ENCODE results near the gene EVPL.

The EVPL gene

GRCh38 chr17:76033139-76033538 is 6.0 kb upstream of the EVPL start:
- H3K27me3 ChIP-seq (ENCODE audit: control insufficient read depth in 1 of 2, insufficient read depth in 2 of 2, low read length in 2 of 2): peaks cover 0 to 3% of the 10 kb centered on the region in 2 donors
- H3K4me1 ChIP-seq (ENCODE audit: control insufficient read depth in 1 of 2, insufficient read depth in 2 of 2, low read length in 2 of 2): peaks cover 13 to 21% of the 10 kb centered on the region in 2 donors
- H3K36me3 ChIP-seq (ENCODE audit: control insufficient read depth in 1 of 2, insufficient read depth in 2 of 2, low read length in 2 of 2): peaks cover 1 to 6% of the 10 kb centered on the region in 2 donors
- H3K9me3 ChIP-seq (ENCODE audit: control insufficient read depth in 1 of 2, low read length in 2 of 2): no peaks in the 10 kb centered on the region
- H3K27ac ChIP-seq (ENCODE audit: low read depth, low read length): no peak overlapping the region
- H3K9ac ChIP-seq (ENCODE audit: low read depth in 1 of 2, low read length in 2 of 2): no peak overlapping the region
- H3K4me3 ChIP-seq (ENCODE audit: low read depth in 1 of 2, low read length in 2 of 2): no peak overlapping the region

- H3K36me3 ChIP-seq (ENCODE audit: control insufficient read depth in 1 of 2, insufficient read depth in 2 of 2, low read length in 2 of 2): peaks cover 0 to 4% of the 10 kb centered on the region in 2 donors
- H3K4me3 ChIP-seq (ENCODE audit: low read depth in 1 of 2, low read length in 2 of 2): no peak overlapping the region
- H3K9ac ChIP-seq (ENCODE audit: low read depth in 1 of 2, low read length in 2 of 2): no peak overlapping the region
- no peaks in the 10 kb centered on the region for H3K9me3 ChIP-seq (ENCODE audit: control insufficient read depth in 1 of 2, low read length in 2 of 2)
- H3K4me1 ChIP-seq (ENCODE audit: control insufficient read depth in 1 of 2, insufficient read depth in 2 of 2, low read length in 2 of 2): peaks cover 13 to 23% of the 10 kb centered on the region in 2 donors
- peaks cover 0 to 3% of the 10 kb centered on the region in 2 donors for H3K27me3 ChIP-seq (ENCODE audit: control insufficient read depth in 1 of 2, insufficient read depth in 2 of 2, low read length in 2 of 2)
- H3K27ac ChIP-seq (ENCODE audit: low read depth, low read length): no peak overlapping the region
Observed at GRCh38 chr17:76032780-76033108, 5.6 kb upstream of the EVPL start.

- Histone ChIP-seq H3K4me3 (ENCODE audit: low read depth in 1 of 2, low read length in 2 of 2) (no peak overlapping the region), H3K27ac (ENCODE audit: low read depth, low read length) (no peak overlapping the region), H3K36me3 (ENCODE audit: control insufficient read depth in 1 of 2, insufficient read depth in 2 of 2, low read length in 2 of 2) (peaks cover 0 to 4% of the 10 kb centered on the region in 2 donors), H3K9ac (ENCODE audit: low read depth in 1 of 2, low read length in 2 of 2) (no peak overlapping the region), H3K9me3 (ENCODE audit: control insufficient read depth in 1 of 2, low read length in 2 of 2) (no peaks in the 10 kb centered on the region), H3K4me1 (ENCODE audit: control insufficient read depth in 1 of 2, insufficient read depth in 2 of 2, low read length in 2 of 2) (peaks cover 13 to 27% of the 10 kb centered on the region in 2 donors), H3K27me3 (ENCODE audit: control insufficient read depth in 1 of 2, insufficient read depth in 2 of 2, low read length in 2 of 2) (peaks cover 0 to 3% of the 10 kb centered on the region in 2 donors)
Observed at GRCh38 chr17:76032073-76032779, 5.1 kb upstream of the EVPL start.

- H3K4me3 ChIP-seq (ENCODE audit: low read depth in 1 of 2, low read length in 2 of 2): peak overlapping the region; percentile 52 to 58
- H3K27ac ChIP-seq (ENCODE audit: low read depth, low read length): peak overlapping the region; percentile 20
- H3K4me1 ChIP-seq (ENCODE audit: control insufficient read depth in 1 of 2, insufficient read depth in 2 of 2, low read length in 2 of 2): peaks cover 5 to 32% of the 10 kb centered on the region in 2 donors
- peaks cover 0 to 3% of the 10 kb centered on the region in 2 donors for H3K27me3 ChIP-seq (ENCODE audit: control insufficient read depth in 1 of 2, insufficient read depth in 2 of 2, low read length in 2 of 2)
- H3K9me3 ChIP-seq (ENCODE audit: control insufficient read depth in 1 of 2, low read length in 2 of 2): no peaks in the 10 kb centered on the region
- H3K36me3 ChIP-seq (ENCODE audit: control insufficient read depth in 1 of 2, insufficient read depth in 2 of 2, low read length in 2 of 2): peaks cover 0 to 9% of the 10 kb centered on the region in 2 donors
- H3K9ac ChIP-seq (ENCODE audit: low read depth in 1 of 2, low read length in 2 of 2): peak overlapping the region in 1 of 2 donors; percentile 63
Observed at GRCh38 chr17:76026714-76027158, 370 bp downstream of the EVPL start.

GRCh38 chr17:76025294-76025693 is 1.8 kb downstream of the EVPL start:
- H3K4me3 ChIP-seq (ENCODE audit: low read depth in 1 of 2, low read length in 2 of 2): peak overlapping the region in 1 of 2 donors; percentile 28
- H3K27me3 ChIP-seq (ENCODE audit: control insufficient read depth in 1 of 2, insufficient read depth in 2 of 2, low read length in 2 of 2): peaks cover 0 to 3% of the 10 kb centered on the region in 2 donors
- H3K4me1 ChIP-seq (ENCODE audit: control insufficient read depth in 1 of 2, insufficient read depth in 2 of 2, low read length in 2 of 2): peaks cover 5 to 32% of the 10 kb centered on the region in 2 donors
- H3K27ac ChIP-seq (ENCODE audit: low read depth, low read length): no peak overlapping the region
- no peaks in the 10 kb centered on the region for H3K9me3 ChIP-seq (ENCODE audit: control insufficient read depth in 1 of 2, low read length in 2 of 2)
- H3K36me3 ChIP-seq (ENCODE audit: control insufficient read depth in 1 of 2, insufficient read depth in 2 of 2, low read length in 2 of 2): peaks cover 0 to 9% of the 10 kb centered on the region in 2 donors
- H3K9ac ChIP-seq (ENCODE audit: low read depth in 1 of 2, low read length in 2 of 2): no peak overlapping the region

GRCh38 chr17:76024353-76024752 is 2.8 kb downstream of the EVPL start:
- Histone ChIP-seq H3K27me3 (ENCODE audit: control insufficient read depth in 1 of 2, insufficient read depth in 2 of 2, low read length in 2 of 2) (peaks cover 0 to under 1% of the 10 kb centered on the region in 2 donors), H3K9me3 (ENCODE audit: control insufficient read depth in 1 of 2, low read length in 2 of 2) (no peaks in the 10 kb centered on the region), H3K4me3 (ENCODE audit: low read depth in 1 of 2, low read length in 2 of 2) (no peak overlapping the region), H3K27ac (ENCODE audit: low read depth, low read length) (no peak overlapping the region), H3K36me3 (ENCODE audit: control insufficient read depth in 1 of 2, insufficient read depth in 2 of 2, low read length in 2 of 2) (peaks cover 0 to 13% of the 10 kb centered on the region in 2 donors), H3K4me1 (ENCODE audit: control insufficient read depth in 1 of 2, insufficient read depth in 2 of 2, low read length in 2 of 2) (peaks cover 0 to 25% of the 10 kb centered on the region in 2 donors), H3K9ac (ENCODE audit: low read depth in 1 of 2, low read length in 2 of 2) (no peak overlapping the region)

- Histone ChIP-seq H3K36me3 (ENCODE audit: control insufficient read depth in 1 of 2, insufficient read depth in 2 of 2, low read length in 2 of 2) (peaks cover 0 to 13% of the 10 kb centered on the region in 2 donors), H3K9ac (ENCODE audit: low read depth in 1 of 2, low read length in 2 of 2) (no peak overlapping the region), H3K4me3 (ENCODE audit: low read depth in 1 of 2, low read length in 2 of 2) (no peak overlapping the region), H3K4me1 (ENCODE audit: control insufficient read depth in 1 of 2, insufficient read depth in 2 of 2, low read length in 2 of 2) (peaks cover 0 to 24% of the 10 kb centered on the region in 2 donors), H3K27me3 (ENCODE audit: control insufficient read depth in 1 of 2, insufficient read depth in 2 of 2, low read length in 2 of 2) (no peaks in the 10 kb centered on the region), H3K9me3 (ENCODE audit: control insufficient read depth in 1 of 2, low read length in 2 of 2) (no peaks in the 10 kb centered on the region), H3K27ac (ENCODE audit: low read depth, low read length) (no peak overlapping the region)
Observed at GRCh38 chr17:76023900-76024237, 3.2 kb downstream of the EVPL start.

GRCh38 chr17:76022973-76023899 is 3.9 kb downstream of the EVPL start:
- Histone ChIP-seq H3K27ac (ENCODE audit: low read depth, low read length) (no peak overlapping the region), H3K27me3 (ENCODE audit: control insufficient read depth in 1 of 2, insufficient read depth in 2 of 2, low read length in 2 of 2) (no peaks in the 10 kb centered on the region), H3K36me3 (ENCODE audit: control insufficient read depth in 1 of 2, insufficient read depth in 2 of 2, low read length in 2 of 2) (peaks cover 0 to 16% of the 10 kb centered on the region in 2 donors), H3K4me1 (ENCODE audit: control insufficient read depth in 1 of 2, insufficient read depth in 2 of 2, low read length in 2 of 2) (peaks cover 0 to 18% of the 10 kb centered on the region in 2 donors), H3K4me3 (ENCODE audit: low read depth in 1 of 2, low read length in 2 of 2) (no peak overlapping the region), H3K9ac (ENCODE audit: low read depth in 1 of 2, low read length in 2 of 2) (no peak overlapping the region), H3K9me3 (ENCODE audit: control insufficient read depth in 1 of 2, low read length in 2 of 2) (no peaks in the 10 kb centered on the region)

- H3K36me3 ChIP-seq (ENCODE audit: control insufficient read depth in 1 of 2, insufficient read depth in 2 of 2, low read length in 2 of 2): peaks cover 0 to 18% of the 10 kb centered on the region in 2 donors
- no peak overlapping the region for H3K4me3 ChIP-seq (ENCODE audit: low read depth in 1 of 2, low read length in 2 of 2)
- H3K9ac ChIP-seq (ENCODE audit: low read depth in 1 of 2, low read length in 2 of 2): no peak overlapping the region
- no peak overlapping the region for H3K27ac ChIP-seq (ENCODE audit: low read depth, low read length)
- no peaks in the 10 kb centered on the region for H3K9me3 ChIP-seq (ENCODE audit: control insufficient read depth in 1 of 2, low read length in 2 of 2)
- H3K27me3 ChIP-seq (ENCODE audit: control insufficient read depth in 1 of 2, insufficient read depth in 2 of 2, low read length in 2 of 2): no peaks in the 10 kb centered on the region
- peaks cover 0 to 11% of the 10 kb centered on the region in 2 donors for H3K4me1 ChIP-seq (ENCODE audit: control insufficient read depth in 1 of 2, insufficient read depth in 2 of 2, low read length in 2 of 2)
Observed at GRCh38 chr17:76022285-76022684, 4.8 kb downstream of the EVPL start.
